ACC112 (cell line): ENCODE data around the gene RIC8B.
A peak's percentile ranks its signal among the peaks of the same experiment; 100 is the strongest.

Experiments
- H2AFZ ChIP-seq: fragments of 200-600 bp; sonication (generic); one replicate; pipeline ENCODE4 v1.6.0; 2017; ENCODE audit warnings: antibody characterized with exemption, low read length; ENCODE audit not compliant: unreplicated experiment
- H3K27ac ChIP-seq: fragments of 200-600 bp; sonication (generic); 2 replicates; pipeline ENCODE4 v1.5.1; 2014; ENCODE audit warnings: low read depth, mild to moderate bottlenecking, antibody characterized with exemption, low read length, moderate library complexity
- H3K27me3 ChIP-seq: fragments of 200-600 bp; sonication (generic); 2 replicates; pipeline ENCODE4 v1.6.1; 2014; ENCODE audit warnings: mild to moderate bottlenecking, antibody characterized with exemption, low read length, moderate library complexity, mixed read lengths; ENCODE audit not compliant: insufficient read depth
- H3K36me3 ChIP-seq: fragments of 200-600 bp; sonication (generic); 2 replicates; pipeline ENCODE4 v1.6.1; 2016; ENCODE audit warnings: mild to moderate bottlenecking, antibody characterized with exemption, low read length, moderate library complexity, mixed read lengths; ENCODE audit not compliant: insufficient read depth
- H3K4me1 ChIP-seq: fragments of 200-600 bp; sonication (generic); one replicate; pipeline ENCODE4 v1.6.1; 2016; ENCODE audit warnings: low read length, mixed read lengths; ENCODE audit not compliant: insufficient read depth, unreplicated experiment, control insufficient read depth
- H3K4me3 ChIP-seq: fragments of 200-600 bp; sonication (generic); 2 replicates; pipeline ENCODE4 v1.5.1; 2014; ENCODE audit warnings: mild to moderate bottlenecking, low read depth, low read length
- H3K79me2 ChIP-seq: fragments of 200-600 bp; sonication (generic); one replicate; pipeline ENCODE4 v1.6.0; 2016; ENCODE audit warnings: low read length; ENCODE audit not compliant: control insufficient read depth, unreplicated experiment, insufficient read depth

RIC8B gene

GRCh38 chr12:106901276-106901675 lies 126.8 kb downstream of the RIC8B start:
- Histone ChIP-seq H3K27me3 (peaks cover 22% of the 10 kb centered on the region; the same call in 1 of the 2 replicates), H3K36me3 (no peaks in the 10 kb centered on the region), H3K27ac (no peak overlapping the region), H2AFZ (no peak overlapping the region), H3K4me3 (no peak overlapping the region), H3K79me2 (no peaks in the 10 kb centered on the region), H3K4me1 (no peaks in the 10 kb centered on the region)

DNA sequence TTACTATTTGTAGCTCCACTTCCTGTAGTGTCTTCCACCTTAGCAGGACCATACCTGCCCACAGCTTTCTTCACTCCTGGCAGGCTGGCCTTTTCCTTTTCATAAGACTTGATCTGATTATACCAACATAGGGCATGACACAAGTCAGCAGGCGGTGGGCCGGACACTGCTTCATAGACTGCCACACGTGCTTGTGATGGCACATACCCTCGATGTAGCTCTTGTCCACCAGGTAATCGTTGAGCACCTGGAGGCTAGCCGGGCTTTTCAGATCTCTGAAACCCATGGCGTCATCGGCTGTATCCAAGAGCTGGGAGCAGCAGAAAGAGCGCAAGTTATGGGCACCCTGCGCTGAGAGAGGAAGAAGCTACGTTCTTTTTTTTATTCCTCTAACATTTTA lies 127.6 kb downstream of the RIC8B start:
- no peaks in the 10 kb centered on the region for H3K36me3 ChIP-seq
- no peak overlapping the region for H3K27ac ChIP-seq
- H3K4me3 ChIP-seq = no peak overlapping the region
- H3K79me2 ChIP-seq = no peaks in the 10 kb centered on the region
- H3K4me1 ChIP-seq = no peaks in the 10 kb centered on the region
- H3K27me3 ChIP-seq = peaks cover 22% of the 10 kb centered on the region; the same call in 1 of the 2 replicates
- no peak overlapping the region for H2AFZ ChIP-seq

DNA sequence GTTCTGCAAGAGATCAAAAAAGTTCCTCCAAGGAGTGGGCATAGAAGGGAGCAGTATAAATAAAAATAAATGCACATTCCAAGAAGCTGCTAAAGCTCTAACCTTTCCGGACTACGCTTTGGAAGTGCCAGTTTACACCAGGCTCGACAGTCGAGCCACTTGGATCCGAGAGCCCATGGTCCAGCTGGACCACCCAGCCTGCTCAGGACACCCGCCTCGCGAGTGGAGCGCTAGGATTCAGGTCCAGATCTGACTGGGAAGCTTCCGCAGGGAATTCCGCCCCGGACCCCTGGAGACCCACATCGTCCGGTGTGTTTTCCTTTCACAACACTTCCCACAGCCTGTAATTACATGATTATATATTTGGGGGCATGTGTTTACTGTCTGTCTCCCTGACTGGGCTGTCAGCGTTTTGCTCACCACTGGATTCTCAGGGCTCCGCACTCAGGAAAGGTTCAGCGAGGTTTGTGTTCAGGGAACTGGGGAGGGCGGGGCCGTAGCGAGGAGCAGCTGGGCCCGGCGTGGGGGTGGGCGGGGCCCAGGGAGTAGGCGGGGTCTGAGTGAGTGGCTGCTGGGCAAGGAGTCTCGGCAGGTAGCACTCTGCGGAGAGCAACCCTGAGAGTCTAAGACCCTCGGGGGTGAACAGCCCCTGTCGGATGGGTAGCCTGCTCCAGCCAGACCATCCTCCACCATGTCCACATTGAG lies 128.9 kb downstream of the RIC8B start:
- no peaks in the 10 kb centered on the region for H3K79me2 ChIP-seq
- H3K4me3 ChIP-seq = peak overlapping the region; percentile 67
- no peaks in the 10 kb centered on the region for H3K36me3 ChIP-seq
- H3K4me1 ChIP-seq = no peaks in the 10 kb centered on the region
- H3K27me3 ChIP-seq = peaks cover 22% of the 10 kb centered on the region; the same call in 1 of the 2 replicates
- H3K27ac ChIP-seq = no peak overlapping the region
- H2AFZ ChIP-seq = peak overlapping the region; percentile 57

GRCh38 chr12:106906715-106907114 lies 132.2 kb downstream of the RIC8B start:
- Histone ChIP-seq H3K4me3 (no peak overlapping the region), H3K4me1 (no peaks in the 10 kb centered on the region), H3K27ac (no peak overlapping the region), H2AFZ (no peak overlapping the region), H3K36me3 (no peaks in the 10 kb centered on the region), H3K27me3 (0 out of 2 replicates have a peak, but pooled peaks cover 5% of the 10 kb centered on the region), H3K79me2 (no peaks in the 10 kb centered on the region)

- no peaks in the 10 kb centered on the region for H3K36me3 ChIP-seq
- H2AFZ ChIP-seq = no peak overlapping the region
- H3K27me3 ChIP-seq = 0 out of 2 replicates have a peak, but pooled peaks cover 5% of the 10 kb centered on the region
- no peak overlapping the region for H3K4me3 ChIP-seq
- no peaks in the 10 kb centered on the region for H3K79me2 ChIP-seq
- no peaks in the 10 kb centered on the region for H3K4me1 ChIP-seq
- H3K27ac ChIP-seq = no peak overlapping the region
Observed at GRCh38 chr12:106907411-106907810, 132.9 kb downstream of the RIC8B start.

DNA sequence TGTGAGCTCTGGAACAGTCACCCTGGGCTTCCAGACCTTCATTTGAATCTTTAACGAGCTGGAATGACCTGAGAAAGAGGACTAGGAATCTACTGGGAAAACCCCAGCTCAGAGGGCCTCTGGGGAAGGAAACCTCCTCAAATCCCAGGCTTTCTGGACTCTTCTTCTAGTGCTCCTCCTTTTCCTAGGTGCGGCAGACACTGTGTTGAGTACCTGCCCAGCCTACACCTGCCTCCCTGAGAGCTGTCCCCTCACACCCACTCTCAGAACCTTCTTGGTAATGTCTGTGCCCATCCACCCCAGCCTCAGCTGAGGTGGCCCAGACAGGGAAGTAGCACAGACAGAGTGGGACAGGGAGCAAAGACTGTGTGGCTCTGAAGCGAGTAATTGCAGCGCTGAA lies 133.4 kb downstream of the RIC8B start:
- Histone ChIP-seq H3K79me2 (no peaks in the 10 kb centered on the region), H3K36me3 (no peaks in the 10 kb centered on the region), H3K27ac (no peak overlapping the region), H3K4me1 (no peaks in the 10 kb centered on the region), H3K4me3 (no peak overlapping the region), H3K27me3 (0 out of 2 replicates have a peak, but pooled peaks cover 1% of the 10 kb centered on the region), H2AFZ (no peak overlapping the region)

DNA sequence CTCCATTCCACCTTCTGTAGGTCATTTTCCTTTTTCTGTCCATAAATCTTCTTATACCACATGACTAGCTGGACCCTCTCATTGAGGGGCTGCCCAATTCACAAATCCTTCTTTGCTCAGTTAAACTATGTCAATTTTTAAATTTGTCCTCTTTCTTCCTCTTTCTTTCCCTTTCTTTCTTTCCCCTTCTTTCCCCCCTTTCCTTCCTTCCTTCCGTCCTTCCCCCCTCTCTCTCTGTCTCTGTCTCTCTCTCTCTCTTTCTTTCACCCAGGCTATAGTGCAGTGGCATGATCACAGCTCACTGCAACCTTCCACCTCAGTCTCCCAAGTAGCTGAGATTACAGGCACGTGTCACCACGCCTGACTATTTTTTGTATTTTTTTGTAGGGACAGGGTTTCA lies 134.1 kb downstream of the RIC8B start:
- no peak overlapping the region for H3K4me3 ChIP-seq
- no peaks in the 10 kb centered on the region for H3K79me2 ChIP-seq
- no peak overlapping the region for H2AFZ ChIP-seq
- no peaks in the 10 kb centered on the region for H3K27me3 ChIP-seq
- H3K36me3 ChIP-seq = no peaks in the 10 kb centered on the region
- no peak overlapping the region for H3K27ac ChIP-seq
- no peaks in the 10 kb centered on the region for H3K4me1 ChIP-seq

DNA sequence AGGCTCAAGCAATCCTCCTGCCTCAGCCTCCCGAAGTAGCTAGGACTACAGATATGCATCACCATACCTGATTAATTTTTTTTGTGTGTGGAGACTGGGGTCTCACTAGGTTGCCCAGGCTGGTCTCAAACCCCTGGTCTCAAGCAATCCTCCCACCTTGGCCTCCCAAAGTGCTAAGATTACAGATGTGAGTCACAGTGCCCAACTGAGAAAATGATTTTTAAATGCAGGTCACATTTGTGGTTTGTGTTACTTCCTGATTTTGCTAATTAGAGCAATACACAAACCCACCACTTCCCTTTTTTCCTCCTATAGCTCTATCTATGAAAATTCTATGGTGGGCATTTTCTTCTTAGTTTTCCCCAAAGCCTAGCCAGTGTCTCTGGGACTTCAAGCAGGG lies 135.7 kb downstream of the RIC8B start:
- H2AFZ ChIP-seq = no peak overlapping the region
- no peaks in the 10 kb centered on the region for H3K4me1 ChIP-seq

DNA sequence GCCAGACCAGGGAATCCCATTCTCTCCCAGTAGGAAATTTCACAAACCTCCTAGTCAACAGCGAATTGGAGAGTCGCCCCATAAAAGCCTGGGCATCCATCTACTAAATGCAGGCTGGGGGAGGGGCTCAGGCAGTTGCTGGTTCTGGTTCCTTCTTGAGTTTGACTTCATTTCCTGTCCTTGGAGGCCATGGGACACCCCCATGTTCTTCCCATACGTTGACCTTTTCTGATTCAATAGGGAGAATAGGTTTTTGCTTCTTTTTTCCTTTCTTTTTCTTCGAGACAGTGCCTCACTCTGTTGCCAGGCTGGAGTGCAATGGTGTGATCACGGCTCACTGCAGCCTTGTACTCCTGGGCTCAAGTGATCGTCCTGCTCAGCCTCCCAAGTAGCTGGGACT lies 137.1 kb downstream of the RIC8B start:
- no peak overlapping the region for H3K27ac ChIP-seq
- no peaks in the 10 kb centered on the region for H3K27me3 ChIP-seq
- no peaks in the 10 kb centered on the region for H3K36me3 ChIP-seq
- no peaks in the 10 kb centered on the region for H3K4me1 ChIP-seq
- H3K79me2 ChIP-seq = no peaks in the 10 kb centered on the region
- H2AFZ ChIP-seq = no peak overlapping the region
- no peak overlapping the region for H3K4me3 ChIP-seq

More for the DNA sequence above, 135.7 kb downstream of the RIC8B start:
- no peaks in the 10 kb centered on the region for H3K79me2 ChIP-seq
- H3K36me3 ChIP-seq = no peaks in the 10 kb centered on the region
- H3K27me3 ChIP-seq = no peaks in the 10 kb centered on the region
- no peak overlapping the region for H3K27ac ChIP-seq
- H3K4me3 ChIP-seq = no peak overlapping the region

- Histone ChIP-seq H2AFZ (no peak overlapping the region), H3K36me3 (no peaks in the 10 kb centered on the region), H3K27ac (no peak overlapping the region), H3K4me3 (no peak overlapping the region), H3K27me3 (no peaks in the 10 kb centered on the region), H3K79me2 (no peaks in the 10 kb centered on the region), H3K4me1 (no peaks in the 10 kb centered on the region)
Observed at GRCh38 chr12:106913456-106913855, 139.0 kb downstream of the RIC8B start.
